Common myeloid progenitor, CD34-positive (primary cell): ENCODE measurements around the gene RPAP2.
A peak's percentile ranks its signal among the peaks of the same experiment; 100 is the strongest.

Source experiments
- CTCF ChIA-PET: fragments of 350-600 bp; sonication (Branson Sonifier 250); formaldehyde crosslinking; loops from one replicate; lab custom pipeline; 2021; ENCODE audit warnings: antibody characterized with exemption; lab: Charles Lee
- POLR2A ChIA-PET: fragments of 350-600 bp; sonication (Branson Sonifier 250); formaldehyde crosslinking; loops from one replicate; lab custom pipeline; 2021; ENCODE audit warnings: antibody characterized with exemption; lab: Charles Lee
- DNase-seq, 3 donors: peaks; one replicate each; pipeline versions ENCODE4 v3.0.0 to v3.0.0-alpha.2; 2013
- H3K27ac ChIP-seq, 2 experiments: 1 replicate in 1 of 2; 2 replicates in 1 of 2; pipeline ENCODE4 v1.7.0; 2013; ENCODE audit warnings: inconsistent platforms in 2 of 2, low read length in 2 of 2, mild to moderate bottlenecking in 2 of 2, low read depth in 1 of 2, moderate library complexity in 1 of 2; ENCODE audit not compliant: severe bottlenecking in 2 of 2, insufficient read depth in 1 of 2, poor library complexity in 1 of 2
- H3K27me3 ChIP-seq, 5 experiments: replicated peaks in 2 of 5; 1 replicate in 3 of 5; 2 replicates in 2 of 5; pipeline versions ENCODE4 v1.6.1 to v1.7.0; 2013; ENCODE audit warnings: low read length in 4 of 5, mild to moderate bottlenecking in 2 of 5, moderate library complexity in 2 of 5, inconsistent platforms in 1 of 5; ENCODE audit not compliant: insufficient read depth in 5 of 5, control insufficient read depth in 4 of 5
- H3K36me3 ChIP-seq, 4 experiments: 1 replicate in 2 of 4; 2 replicates in 2 of 4; pipeline versions ENCODE4 v1.6.1 to v1.7.0; 2013; ENCODE audit warnings: low read length in 3 of 4, control low read depth in 1 of 4, mild to moderate bottlenecking in 1 of 4; ENCODE audit not compliant: control insufficient read depth in 4 of 4, insufficient read depth in 4 of 4
- H3K4me1 ChIP-seq, 4 experiments: 1 replicate in 3 of 4; 2 replicates in 1 of 4; pipeline versions ENCODE4 v1.6.1 to v1.7.1; 2013; ENCODE audit warnings: low read length in 3 of 4, mild to moderate bottlenecking in 3 of 4, control low read depth in 1 of 4, inconsistent platforms in 1 of 4, moderate library complexity in 1 of 4; ENCODE audit not compliant: control insufficient read depth in 4 of 4, insufficient read depth in 4 of 4; ENCODE audit errors: control extremely low read depth in 1 of 4
- H3K4me3 ChIP-seq, 7 experiments: 1 replicate in 4 of 7; 2 replicates in 3 of 7; pipeline versions ENCODE4 v1.5.1 to v1.7.0; 2013; ENCODE audit warnings: mild to moderate bottlenecking in 7 of 7, low read length in 6 of 7, moderate library complexity in 6 of 7, inconsistent platforms in 2 of 7, low read depth in 2 of 7, control low read depth in 1 of 7; ENCODE audit not compliant: insufficient read depth in 4 of 7, control insufficient read depth in 1 of 7; ENCODE audit errors: extremely low read depth in 1 of 7
- H3K9me3 ChIP-seq, 5 experiments: 1 replicate in 4 of 5; 2 replicates in 1 of 5; pipeline versions ENCODE4 v1.6.1 to v1.7.1; 2013; ENCODE audit warnings: low read length in 4 of 5, mild to moderate bottlenecking in 2 of 5, inconsistent platforms in 1 of 5, low read depth in 1 of 5, moderate library complexity in 1 of 5; ENCODE audit not compliant: control insufficient read depth in 4 of 5, insufficient read depth in 2 of 5; ENCODE audit errors: control extremely low read depth in 1 of 5
- WGBS: methylation state at CpG from one replicate; pipeline ENCODE4 v1.1.5; 2013; ENCODE audit not compliant: insufficient coverage; 5-methylcytosine and 5-hydroxymethylcytosine counted together

The RPAP2 gene

DNA sequence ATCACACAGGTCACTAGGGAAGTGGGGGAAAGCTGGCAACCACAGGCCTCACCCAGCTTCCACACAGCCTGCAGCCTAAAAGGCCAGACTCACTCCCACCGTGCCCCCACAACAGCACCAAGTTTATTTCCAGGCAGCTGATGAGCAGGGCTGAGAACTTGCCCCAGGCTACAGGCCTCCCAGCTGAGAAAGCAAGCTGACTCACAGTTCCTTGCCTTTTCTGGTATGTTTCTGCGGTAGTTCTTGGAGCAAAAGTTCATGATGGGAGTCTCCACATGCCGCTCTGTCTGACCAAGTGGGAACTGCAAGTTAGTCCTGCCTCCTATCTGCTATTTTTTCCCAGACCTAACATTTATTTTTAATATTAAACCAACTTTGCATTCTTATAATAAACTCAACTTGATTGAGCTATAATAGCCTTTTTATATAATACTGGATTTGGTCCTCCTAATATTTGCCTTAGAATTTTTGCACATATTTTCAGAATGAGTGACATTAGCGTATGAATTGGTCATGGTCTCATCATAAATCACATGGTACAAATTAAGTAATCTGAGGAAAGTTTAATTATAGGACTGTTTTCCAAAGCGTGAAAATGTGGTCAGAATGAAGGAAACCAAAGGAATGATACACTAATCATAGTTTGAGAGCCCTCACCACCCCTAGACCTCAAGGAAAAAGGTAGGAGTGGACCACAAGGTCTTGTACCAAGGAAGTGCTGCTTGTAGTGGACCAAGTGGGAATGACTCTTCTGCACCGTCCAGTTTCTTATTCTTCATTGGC, 30.7 kb downstream of the RPAP2 start:
- DNase-seq, result no peak
- peaks cover 17 to 50% (median 34%) of the 10 kb centered on the region in 4 experiments for H3K36me3 ChIP-seq
- H3K4me3 ChIP-seq, result no peak overlapping the region
- WGBS, result 94% methylated on average over 5 of the region's 6 CpGs
- POLR2A ChIA-PET, result no interaction called here
- no peaks in the 10 kb centered on the region for H3K27me3 ChIP-seq
- H3K9me3 ChIP-seq, result peaks cover 4 to 46% (median 17%) of the 10 kb centered on the region in 5 experiments
- no peaks in the 10 kb centered on the region for H3K4me1 ChIP-seq
- no peak overlapping the region for H3K27ac ChIP-seq
- CTCF ChIA-PET, result interaction anchor here (0.7 to 1.5 kb wide), 2 partner anchors 11 to 222 kb away, joined by 3 read pairs; no protein-coding TSS in a partner anchor

- H3K27me3 ChIP-seq, result no peaks in the 10 kb centered on the region
- CTCF ChIA-PET, result interaction anchor here (0.7 kb wide), 1 partner anchor 61 kb away, joined by 3 read pairs; no protein-coding TSS in a partner anchor
- DNase-seq, result no peak
Measured at GRCh38 chr1:92333668-92334067, 34.8 kb downstream of the RPAP2 start.

DNA sequence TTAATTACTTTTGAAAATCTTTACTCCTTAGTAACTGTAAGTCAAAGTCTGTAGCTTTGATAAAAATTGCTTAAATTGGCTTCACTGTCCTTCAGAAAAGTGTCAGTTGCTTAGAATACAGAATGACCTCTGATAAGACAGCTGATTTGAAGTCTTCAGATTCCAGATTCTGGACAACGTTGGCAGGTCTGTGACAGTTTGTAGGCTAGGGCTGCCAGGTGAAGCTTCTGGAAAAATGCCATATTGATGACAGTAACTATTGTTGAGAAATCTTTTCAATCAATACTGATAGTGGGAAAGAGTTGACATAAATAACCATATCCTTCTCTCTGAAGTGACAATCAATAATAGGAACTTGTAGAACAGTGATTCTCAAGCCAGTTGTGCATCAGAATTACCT, 41.3 kb downstream of the RPAP2 start:
- no peaks in the 10 kb centered on the region for H3K27me3 ChIP-seq
- H3K9me3 ChIP-seq, result no peaks in the 10 kb centered on the region
- H3K4me1 ChIP-seq, result no peaks in the 10 kb centered on the region
- no peak for DNase-seq
- ChIA-PET POLR2A (no interaction called here), CTCF (interaction anchor here (0.9 kb wide), 1 partner anchor 17 kb away, joined by 3 read pairs; no protein-coding TSS in a partner anchor)
- 100% methylated on average over 1 of the region's 1 CpG for WGBS
- no peak overlapping the region for H3K27ac ChIP-seq
- no peak overlapping the region for H3K4me3 ChIP-seq
- peaks cover 16 to 36% (median 27%) of the 10 kb centered on the region in 4 experiments for H3K36me3 ChIP-seq

More at GRCh38 chr1:92333668-92334067, 34.8 kb downstream of the RPAP2 start:
- Histone ChIP-seq H3K27ac (no peak overlapping the region), H3K9me3 (peaks cover 0 to 13% (median 8%) of the 10 kb centered on the region in 5 experiments), H3K36me3 (peaks cover 7 to 36% (median 22%) of the 10 kb centered on the region in 4 experiments), H3K4me3 (no peak overlapping the region), H3K4me1 (no peaks in the 10 kb centered on the region)
- POLR2A ChIA-PET, result no interaction called here
- WGBS, result no CpG with 5 or more reads among the region's 3 CpGs

DNA sequence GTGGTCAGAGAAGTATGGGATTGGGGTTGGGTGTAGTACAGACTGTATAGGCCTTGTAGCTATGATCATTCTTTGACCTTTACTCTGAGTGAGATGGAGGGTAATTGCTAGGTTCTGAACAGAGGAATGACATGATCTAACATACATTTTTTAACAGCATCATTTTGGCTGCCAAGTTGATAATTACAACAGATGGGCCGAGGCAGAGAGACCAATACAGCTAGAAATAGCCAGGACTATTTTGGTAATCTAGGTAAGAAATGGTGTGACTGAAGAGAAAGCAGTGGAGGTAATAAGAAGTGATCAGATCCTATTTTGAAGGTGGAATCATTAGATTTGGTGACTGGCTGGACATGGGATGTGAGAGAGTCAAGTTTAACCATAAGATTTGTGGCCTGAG, 43.5 kb downstream of the RPAP2 start:
- Histone ChIP-seq H3K27me3 (no peaks in the 10 kb centered on the region), H3K4me1 (peaks cover 0 to 14% (median 2%) of the 10 kb centered on the region in 4 experiments), H3K9me3 (no peaks in the 10 kb centered on the region), H3K27ac (no peak overlapping the region), H3K4me3 (no peak overlapping the region), H3K36me3 (peaks cover 16 to 28% (median 19%) of the 10 kb centered on the region in 4 experiments)
- POLR2A ChIA-PET, result interaction anchor here (0.9 kb wide), 1 partner anchor 32 kb away, joined by 3 read pairs; no protein-coding TSS in a partner anchor
- no CpG with 5 or more reads among the region's 1 CpG for WGBS
- no peak for DNase-seq
- CTCF ChIA-PET, result interaction anchor here (1.0 kb wide), 1 partner anchor 27 kb away, joined by 3 read pairs; no protein-coding TSS in a partner anchor

GRCh38 chr1:92343061-92343460, 44.2 kb downstream of the RPAP2 start:
- CTCF ChIA-PET, result no interaction called here
- H3K36me3 ChIP-seq, result peaks cover 15 to 30% (median 19%) of the 10 kb centered on the region in 4 experiments
- H3K9me3 ChIP-seq, result no peaks in the 10 kb centered on the region
- H3K4me3 ChIP-seq, result no peak overlapping the region
- WGBS, result 80% methylated on average over 2 of the region's 3 CpGs
- peaks cover 0 to 21% (median 4%) of the 10 kb centered on the region in 4 experiments for H3K4me1 ChIP-seq
- H3K27ac ChIP-seq, result no peak overlapping the region
- POLR2A ChIA-PET, result no interaction called here
- no peaks in the 10 kb centered on the region for H3K27me3 ChIP-seq
- no peak for DNase-seq

GRCh38 chr1:92346866-92347640, 48.2 kb downstream of the RPAP2 start:
- H3K4me3 ChIP-seq, result no peak overlapping the region
- 0% methylated on average over 1 of the region's 1 CpG for WGBS
- peaks cover 7 to 36% (median 17%) of the 10 kb centered on the region in 4 experiments for H3K36me3 ChIP-seq
- no peaks in the 10 kb centered on the region for H3K27me3 ChIP-seq
- peaks cover 0 to 29% (median 11%) of the 10 kb centered on the region in 4 experiments for H3K4me1 ChIP-seq
- peaks cover 0 to 3% (median 0%) of the 10 kb centered on the region in 5 experiments for H3K9me3 ChIP-seq
- peak in 2 of 3 donors; percentile 24 to 38 for DNase-seq
- POLR2A ChIA-PET, result no interaction called here
- H3K27ac ChIP-seq, result no peak overlapping the region
- CTCF ChIA-PET, result no interaction called here
